NCI-H146 treated with DMSO at 0.1 percent for 48 hours (cell line): ENCODE measurements around the gene MAP7D2.

Experiments used
- DNase-seq: peaks from one replicate; lab custom pipeline; 2025; ENCODE audit not compliant: unreplicated experiment; lab: John Stamatoyannopoulos, UW

The MAP7D2 gene

GRCh38 chrX:19975845-19976244 lies 140.9 kb downstream of the MAP7D2 start:
- no peak for DNase-seq

GRCh38 chrX:19972984-19973383 lies 143.7 kb downstream of the MAP7D2 start:
- no peak for DNase-seq

- DNase-seq: no peak
Observed at GRCh38 chrX:19968276-19968675, 148.4 kb downstream of the MAP7D2 start.

GRCh38 chrX:19966056-19966455 lies 150.7 kb downstream of the MAP7D2 start:
- no peak for DNase-seq

- no peak for DNase-seq
Observed at GRCh38 chrX:19964017-19964710, 152.5 kb downstream of the MAP7D2 start.

GRCh38 chrX:19960913-19961312 lies 155.8 kb downstream of the MAP7D2 start:
- no peak for DNase-seq

GRCh38 chrX:19958552-19959486 lies 157.9 kb downstream of the MAP7D2 start:
- DNase-seq: no peak

- no peak for DNase-seq
Observed at GRCh38 chrX:19956923-19957322, 159.8 kb downstream of the MAP7D2 start.
